Glomerular endothelial cell (primary cell): ENCODE measurements around the gene CARNS1. TPM values are rescaled to one million over a fixed set of nuclear protein-coding genes. Genes with fewer than 3 reads are reported as not detected.
"Not testable (repeated sequence)": the region's sequence is repeated elsewhere in the genome, so short reads cannot be mapped to it uniquely, and the experiment has no call there.

Source experiments
- DNase-seq: peaks from one replicate; pipeline ENCODE4 v3.0.0-alpha.2; 2011; ENCODE audit warnings: low read depth, low spot score; ENCODE audit errors: extremely low read depth
- total RNA-seq: library from RNA; depleted of rRNA; stranded (reverse); fragments of >200 nt; gene quantifications from 2 replicates; pipeline ENCODE4 v1.2.3, GENCODE V29; 2015

The CARNS1 gene
- total RNA-seq, 1 donor from 2014 or later = 0.18 TPM

DNA sequence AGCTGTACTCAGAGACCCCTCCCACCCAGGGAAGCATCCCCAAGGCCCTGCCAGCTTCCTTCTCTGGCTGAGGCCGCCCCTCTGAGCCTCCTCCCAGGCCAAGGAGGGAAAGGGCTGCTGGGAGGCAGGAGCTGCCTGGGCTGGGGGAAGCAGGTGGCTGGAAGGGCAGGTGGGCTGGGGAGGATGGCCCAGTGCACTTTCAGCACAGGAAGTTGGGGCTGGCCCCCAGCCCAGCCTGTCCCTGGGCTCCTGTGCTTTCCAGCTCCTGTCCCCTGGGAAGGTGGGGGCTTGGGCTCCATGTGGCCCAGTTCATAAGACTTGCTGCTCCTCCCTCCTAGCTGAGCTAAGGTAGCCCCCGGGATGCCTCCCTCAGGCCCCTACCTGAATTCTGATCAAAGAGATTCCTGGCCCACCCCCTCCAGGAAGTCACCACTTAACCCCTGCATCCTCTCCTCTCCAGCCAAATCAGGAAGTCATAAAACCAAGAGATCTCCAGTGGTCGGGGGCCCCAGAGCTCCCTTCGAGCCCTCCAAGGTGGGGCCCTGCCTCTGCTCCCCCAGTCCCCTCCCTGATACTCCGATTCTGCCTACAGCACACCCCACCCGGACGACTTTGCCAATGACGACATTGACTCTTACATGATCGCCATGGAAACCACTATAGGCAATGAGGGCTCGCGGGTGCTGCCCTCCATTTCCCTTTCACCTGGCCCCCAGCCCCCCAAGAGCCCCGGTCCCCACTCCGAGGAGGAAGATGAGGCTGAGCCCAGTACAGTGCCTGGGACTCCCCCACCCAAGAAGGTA is 18.7 kb upstream of the CARNS1 start:
- DNase-seq = no peak

DNA sequence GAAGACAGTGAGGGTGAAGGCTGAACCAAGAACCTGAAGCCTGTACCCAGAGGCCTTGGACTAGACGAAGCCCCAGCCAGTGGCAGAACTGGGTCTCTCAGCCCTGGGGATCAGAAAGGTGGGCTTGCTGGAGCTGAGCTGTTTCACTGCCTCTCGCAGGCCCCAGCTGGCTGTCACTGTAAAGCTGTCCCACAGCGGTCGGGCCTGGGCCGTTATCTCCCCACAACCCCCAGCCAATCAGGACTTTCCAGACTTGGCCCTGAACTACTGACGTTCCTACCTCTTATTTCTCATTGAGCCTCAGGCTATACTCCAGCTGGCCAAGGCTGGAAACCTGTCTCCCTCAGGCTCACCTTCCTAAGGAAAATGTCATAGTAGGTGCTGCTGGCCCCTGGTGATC is 17.9 kb upstream of the CARNS1 start:
- no peak for DNase-seq

DNA sequence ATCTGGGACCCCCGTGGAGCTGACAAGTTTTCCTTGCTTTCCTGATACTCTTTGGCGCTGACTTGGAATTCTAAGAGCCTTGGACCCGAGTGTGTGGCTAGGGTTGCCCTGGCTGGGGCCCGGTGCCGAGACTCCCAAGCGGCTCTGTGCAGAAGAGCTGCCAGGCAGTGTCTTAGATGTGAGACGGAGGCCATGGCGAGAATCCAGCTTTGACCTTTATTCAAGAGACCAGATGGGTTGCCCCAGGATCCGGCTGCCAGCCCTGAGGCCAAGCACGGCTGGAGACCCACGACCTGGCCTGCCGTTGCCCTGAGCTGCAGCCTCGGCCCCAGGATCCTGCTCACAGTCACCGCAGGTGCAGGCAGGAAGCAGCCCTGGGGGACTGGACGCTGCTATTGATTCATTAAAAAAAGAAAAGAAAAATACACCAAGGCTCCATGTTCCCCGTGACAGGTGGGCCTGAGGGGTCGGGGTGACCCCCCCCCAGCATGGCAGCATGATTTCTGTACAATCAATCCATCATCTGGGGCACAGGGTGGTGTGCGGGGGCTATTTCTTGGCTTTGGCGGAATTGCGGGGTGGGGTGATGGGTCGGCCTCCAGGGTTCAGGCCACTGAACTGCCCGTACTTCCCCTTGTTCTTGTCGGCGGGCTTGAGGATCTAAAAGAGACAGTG is 17.4 kb upstream of the CARNS1 start:
- DNase-seq = no peak

DNA sequence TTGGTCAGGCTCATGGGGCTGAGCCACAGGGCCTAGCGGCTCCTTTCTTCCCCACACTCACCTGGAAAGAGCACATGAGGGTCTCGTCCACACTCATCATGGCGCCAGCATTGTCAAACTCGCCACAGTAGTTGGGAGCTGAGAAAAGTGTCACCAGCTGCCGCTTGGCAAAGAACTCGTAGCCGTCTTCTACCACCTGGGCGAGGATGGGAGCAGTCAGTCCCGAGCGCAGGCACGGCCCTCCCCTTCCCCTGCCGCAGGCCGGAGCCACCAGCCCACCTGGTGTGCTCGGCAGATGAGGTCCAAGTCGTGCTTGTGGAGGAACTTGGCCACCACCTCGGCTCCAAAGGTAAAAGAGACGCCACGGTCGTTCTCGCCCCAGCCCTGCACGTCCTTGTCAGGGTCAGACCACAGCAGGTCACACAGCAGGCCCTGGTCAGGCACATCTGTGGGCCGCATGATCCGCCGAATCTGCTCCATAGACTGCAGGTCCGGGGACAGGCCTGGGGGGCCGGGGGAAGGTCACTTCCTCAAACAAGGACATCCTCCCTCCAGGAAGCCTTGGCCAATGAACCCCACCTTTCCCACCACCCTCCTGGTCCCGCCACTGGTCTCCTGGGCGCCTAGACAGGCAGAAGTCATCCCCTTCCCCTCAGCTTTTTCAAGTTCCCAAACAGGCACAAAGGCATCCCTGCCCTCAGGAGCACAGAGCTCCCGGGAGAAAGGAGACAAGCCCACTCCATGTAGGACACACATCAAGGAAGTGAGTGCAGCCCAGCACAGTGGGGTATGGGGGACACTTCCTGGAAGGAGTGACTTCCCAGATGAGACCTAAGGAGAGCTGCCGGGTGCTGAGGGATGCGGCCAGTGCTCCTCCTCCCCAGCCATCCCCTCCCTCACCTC is 16.6 kb upstream of the CARNS1 start:
- no peak for DNase-seq

DNA sequence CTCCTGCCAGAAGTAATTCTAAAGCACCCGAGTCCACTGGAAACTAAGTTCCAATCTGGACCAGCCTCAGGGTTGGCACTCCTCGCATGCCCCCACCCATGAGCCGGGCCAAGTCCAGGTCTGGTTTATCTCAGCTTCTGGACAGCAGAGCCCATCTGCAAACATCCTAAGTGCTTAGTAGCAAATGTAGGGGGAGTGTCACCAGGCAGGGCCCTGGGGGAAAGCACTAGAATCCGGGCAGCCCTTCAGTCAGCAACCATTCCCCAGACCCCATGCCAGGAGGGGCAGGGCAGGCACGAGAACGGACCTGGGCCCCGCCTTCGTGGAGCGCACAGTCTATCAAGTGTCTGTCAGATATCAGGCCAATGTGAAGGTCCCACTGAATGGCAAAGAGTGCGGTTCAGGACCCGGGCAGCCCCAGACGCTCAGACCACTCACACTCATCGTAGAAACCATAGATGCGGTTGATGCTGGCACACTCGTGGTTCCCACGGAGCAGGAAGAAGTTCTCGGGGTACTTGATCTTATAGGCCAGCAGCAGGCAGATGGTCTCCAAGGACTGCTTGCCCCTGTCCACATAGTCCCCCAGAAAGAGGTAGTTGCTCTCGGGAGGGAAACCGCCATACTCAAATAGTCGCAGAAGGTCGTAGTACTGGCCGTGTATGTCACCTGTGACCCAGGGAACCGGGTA is 15.1 kb upstream of the CARNS1 start:
- DNase-seq = no peak

DNA sequence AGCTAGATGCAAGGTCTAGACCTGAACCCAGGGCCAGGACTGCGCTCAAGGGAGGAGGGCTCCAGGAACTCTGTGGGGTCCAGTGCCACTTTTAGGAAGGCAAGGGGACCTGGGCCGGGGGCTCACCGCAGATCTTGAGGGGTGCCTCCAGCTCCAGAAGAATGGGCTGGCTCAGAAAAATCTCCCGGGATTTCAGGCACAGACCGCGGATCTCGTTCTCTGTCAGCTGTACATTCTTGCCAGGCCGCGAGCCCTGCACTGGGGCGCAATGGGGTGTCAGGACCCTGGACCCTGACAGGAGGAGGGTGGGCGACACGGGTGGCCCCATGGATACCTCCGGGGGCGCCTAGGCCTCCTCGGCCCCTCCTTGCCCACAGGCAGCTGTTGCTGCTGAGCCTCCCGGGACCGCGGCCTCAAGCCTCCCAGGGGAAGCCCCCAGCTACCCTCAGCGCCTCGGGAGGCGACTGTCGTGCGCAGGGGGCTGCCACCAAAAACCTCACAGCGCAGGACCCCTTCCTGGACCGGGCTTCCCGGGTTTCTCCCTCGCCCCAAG is 14.5 kb upstream of the CARNS1 start:
- DNase-seq = no peak

DNA sequence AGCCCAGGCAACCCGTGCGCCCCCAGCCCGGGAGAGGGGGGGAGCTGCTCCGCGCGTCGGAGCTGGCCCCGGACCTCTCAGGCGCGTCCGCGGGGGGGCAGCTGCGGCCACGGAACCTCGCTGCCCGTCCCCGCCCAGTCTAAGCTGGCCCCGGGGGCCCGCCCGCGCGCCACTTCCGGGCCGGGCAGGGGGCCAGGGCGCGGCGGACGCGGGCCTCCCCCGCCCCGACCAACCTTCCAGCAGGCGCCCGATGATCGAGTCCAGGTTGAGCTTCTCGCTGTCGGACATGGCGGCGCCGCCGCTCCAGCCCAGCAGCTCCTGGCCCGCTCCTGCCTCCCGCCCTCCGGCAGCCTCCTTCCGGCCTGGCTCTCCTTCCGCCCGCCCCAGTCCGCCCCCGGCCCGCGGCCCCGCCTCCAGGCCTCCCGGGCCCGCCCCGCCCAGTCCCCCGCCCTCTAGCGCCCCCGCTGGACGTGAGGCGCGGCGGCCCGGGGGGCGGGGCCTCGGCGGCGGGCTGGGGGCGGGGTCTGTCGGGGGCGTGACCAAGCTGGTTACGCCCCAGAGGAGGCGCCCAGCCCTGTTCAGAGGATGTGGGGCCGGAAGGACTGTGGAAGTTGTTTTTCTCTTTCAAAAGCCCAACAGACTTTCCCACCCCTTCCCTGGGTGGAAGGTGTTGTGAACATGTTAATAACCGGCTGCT is 13.8 kb upstream of the CARNS1 start, which contains the start of gene PPP1CA:
Gene PPP1CA (minus strand): TSS at position 364 of the 697 bp plus-strand sequence. CDS start 76 bp downstream, at position 288.
- DNase-seq = no peak

DNA sequence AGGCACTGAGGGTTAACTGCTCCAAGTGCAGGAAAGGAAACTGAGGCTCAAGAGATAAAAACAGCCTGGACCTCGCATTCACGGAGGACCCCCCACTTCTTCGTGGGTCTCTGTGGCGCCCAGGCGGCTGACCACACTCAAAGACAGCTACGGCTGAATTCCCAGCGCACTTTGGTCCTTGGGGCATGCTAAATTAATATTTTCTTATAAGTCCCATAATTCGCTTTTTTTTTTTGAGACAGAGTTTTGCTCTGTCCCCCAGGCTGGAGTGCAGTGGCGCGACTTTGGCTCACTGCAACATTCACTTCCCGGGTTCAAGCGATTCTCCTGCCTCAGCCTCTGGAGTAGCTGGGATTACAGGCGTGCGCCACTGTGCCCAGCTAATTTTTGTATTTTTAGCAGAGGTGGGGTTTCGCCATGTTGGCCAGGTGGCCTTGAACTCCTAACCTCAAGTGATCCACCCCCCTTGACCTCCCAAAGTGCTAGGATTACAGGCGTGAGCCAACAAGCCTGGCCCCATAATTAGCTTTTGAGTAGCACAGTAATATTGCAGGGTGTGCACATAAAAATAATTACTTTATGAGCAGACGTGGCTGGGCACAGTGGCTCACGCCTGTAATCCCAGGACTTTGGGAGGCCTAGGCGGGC is 13.2 kb upstream of the CARNS1 start:
- DNase-seq = not testable (repeated sequence)

DNA sequence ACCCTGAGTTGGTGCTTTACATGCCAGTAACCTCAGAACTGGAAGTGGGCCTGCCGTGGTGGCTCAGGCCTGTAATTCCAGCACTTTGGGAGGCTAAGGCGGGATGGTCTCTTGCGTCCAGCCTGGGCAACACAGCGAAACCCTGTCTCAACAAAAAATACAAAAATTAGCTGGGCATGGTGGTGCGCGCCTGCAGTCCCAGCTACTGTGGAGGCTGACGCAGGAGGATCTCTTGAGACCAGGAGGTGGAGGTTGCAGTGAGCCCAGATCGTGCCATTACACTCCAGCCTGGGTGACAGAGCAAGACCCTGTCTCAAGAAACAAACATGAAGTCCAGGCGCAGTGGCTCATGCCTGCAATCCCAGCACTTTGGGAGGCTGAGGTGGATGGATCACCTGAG is 12.4 kb upstream of the CARNS1 start:
- DNase-seq = not testable (repeated sequence)

DNA sequence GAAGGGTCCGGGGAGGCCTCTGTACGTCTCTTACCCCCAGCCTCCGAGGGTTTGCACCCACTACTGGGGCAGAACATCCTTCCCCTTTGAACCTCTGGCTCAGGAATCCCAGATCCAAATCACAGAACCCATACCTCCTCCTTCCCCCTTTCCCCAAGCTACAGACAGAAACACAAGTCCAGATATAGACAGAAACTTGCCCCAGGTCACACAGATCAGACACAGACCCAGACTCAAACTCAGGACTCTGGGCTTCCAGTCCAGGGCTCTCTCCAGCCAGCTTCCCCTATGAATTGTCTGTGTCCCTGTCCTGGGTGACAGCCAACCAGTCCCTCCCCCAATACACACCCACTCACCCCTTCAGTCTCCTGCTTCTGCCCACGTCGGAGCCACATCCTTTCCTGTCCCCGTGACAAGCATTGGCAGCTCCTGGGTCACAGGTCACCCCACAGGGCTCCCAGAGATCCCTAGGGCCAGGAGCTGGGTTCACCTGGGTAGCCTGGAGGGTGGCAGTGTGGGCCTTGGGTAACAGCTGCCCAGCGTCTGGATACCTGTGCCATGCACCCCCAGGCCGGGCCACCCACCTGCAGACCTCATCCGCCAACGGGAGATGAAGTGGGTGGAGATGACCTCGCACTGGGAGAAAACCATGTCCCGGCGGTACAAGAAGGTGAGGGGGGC is 10.8 kb upstream of the CARNS1 start:
- no peak for DNase-seq

DNA sequence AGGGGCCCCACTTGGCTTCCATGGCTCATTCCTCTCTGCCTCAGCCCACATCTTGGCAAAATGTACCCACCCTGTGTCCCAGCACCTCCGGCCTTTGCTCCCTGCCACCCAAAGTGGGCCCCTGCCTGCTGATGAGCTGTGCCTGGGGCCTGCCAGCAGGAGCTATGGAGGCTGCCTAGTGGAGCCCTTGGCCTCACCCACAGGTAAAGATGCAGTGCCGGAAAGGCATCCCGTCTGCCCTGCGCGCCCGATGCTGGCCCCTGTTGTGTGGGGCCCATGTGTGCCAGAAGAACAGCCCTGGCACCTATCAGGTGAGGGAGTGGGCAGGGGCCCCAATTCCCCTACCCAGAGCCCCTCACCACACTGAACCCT is 10.3 kb upstream of the CARNS1 start:
- DNase-seq = no peak

DNA sequence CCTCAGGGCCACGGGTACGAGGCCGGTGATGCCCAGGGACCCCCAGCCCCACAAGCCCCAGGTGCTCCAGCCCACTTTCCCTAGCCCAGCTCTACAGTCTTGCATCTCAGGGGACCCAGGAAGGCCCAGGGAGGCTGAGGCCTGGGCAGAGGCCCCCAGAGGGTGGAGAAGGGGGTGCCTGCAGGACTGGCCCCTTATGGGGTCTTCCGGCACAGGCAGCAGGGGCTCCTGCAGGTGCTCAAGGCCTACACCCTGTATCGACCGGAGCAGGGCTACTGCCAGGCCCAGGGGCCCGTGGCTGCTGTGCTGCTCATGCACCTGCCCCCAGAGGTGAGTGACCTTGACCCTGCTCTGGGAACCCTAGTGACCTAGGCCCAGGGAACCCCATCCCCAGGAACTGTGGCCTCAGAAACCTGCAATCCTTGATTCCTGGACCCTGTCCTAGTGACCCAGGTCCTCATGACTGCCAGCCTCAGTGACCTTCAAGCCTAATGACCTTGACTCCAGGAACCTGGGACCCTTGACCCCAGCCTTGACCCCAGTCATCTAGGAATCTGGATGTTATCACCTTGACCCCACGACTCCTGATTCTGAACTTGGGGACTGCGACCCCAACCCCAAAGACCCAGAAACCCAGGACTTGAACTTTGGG is 9.7 kb upstream of the CARNS1 start:
- no peak for DNase-seq

DNA sequence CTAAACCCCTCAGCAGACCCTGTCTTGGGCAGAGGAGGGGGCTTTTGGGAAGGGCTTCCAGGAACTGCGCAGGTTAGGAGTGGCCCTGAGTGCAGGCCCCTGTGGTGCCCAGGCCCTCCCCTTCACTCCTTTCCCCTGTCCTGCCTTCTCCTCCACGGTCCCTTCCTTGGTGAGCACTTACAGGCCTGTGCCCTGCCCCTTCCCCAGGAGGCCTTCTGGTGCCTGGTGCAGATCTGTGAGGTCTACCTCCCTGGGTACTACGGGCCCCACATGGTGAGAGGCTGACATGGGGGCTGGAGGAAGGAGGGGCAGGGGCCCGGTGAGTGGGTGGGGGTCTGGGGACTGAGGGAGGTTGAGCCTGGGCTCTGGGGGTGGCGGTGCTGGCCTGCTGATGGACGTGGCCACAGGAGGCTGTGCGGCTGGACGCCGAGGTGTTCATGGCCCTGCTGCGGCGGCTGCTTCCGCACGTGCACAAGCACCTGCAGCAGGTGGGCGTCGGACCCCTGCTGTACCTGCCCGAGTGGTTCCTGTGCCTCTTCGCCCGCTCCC is 9.0 kb upstream of the CARNS1 start:
- DNase-seq = no peak

DNA sequence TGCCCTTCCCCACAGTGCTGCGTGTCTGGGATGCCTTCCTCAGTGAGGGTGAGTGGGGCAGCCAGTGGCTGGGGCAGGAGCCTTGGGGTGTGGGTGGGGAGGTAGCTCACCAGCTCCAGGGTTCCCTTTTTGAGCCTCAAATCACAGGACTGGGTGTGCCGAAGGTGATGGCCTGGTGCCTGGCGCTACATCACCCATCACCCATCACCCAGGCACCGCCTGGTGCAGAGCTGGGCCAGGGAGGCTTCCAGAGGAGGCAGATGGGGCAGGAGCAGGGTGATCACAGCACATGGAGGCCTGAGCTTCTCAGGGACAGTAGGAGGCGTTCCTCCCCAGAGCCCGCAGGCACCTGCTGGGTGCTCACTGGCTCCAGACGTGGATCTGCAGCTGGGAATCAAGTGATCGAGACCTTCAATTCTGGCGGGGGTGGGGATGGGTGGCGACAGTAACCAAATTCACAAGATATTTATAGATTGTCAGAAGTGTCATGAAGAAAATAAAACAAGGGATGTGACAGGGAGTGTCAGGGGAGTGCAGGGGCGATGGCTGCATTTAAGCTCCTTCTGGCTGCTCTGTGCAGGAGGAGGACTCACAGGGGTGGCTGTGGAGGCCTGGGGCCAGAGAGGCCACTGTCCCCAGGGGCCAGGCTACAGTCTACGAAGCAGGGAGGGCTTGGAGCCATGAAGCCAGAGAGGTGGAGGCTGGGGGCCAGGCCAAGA is 8.3 kb upstream of the CARNS1 start:
- DNase-seq = no peak

DNA sequence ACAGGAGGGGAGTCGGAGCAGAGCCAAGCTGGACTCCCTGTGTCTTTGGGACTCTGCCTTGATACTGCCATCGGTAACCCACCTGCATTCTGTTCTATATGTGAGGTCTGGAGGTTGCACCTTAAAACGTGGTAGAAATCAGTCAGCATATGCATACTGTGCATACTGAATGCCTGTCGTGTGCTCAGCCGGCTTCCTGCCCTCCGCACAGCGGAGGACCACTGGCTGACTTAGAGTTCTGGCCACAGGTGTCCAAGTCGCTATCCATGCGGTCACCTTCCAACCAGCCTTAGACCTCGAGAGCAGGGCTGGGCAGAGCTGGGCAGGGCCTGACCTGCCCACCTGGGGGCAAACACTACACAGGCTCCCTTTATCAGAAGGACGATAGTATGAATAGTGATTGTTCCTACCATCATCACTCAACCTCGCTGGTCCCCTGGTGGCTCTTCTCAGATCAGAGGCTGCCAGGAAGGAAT is 7.8 kb upstream of the CARNS1 start:
- no peak for DNase-seq

DNA sequence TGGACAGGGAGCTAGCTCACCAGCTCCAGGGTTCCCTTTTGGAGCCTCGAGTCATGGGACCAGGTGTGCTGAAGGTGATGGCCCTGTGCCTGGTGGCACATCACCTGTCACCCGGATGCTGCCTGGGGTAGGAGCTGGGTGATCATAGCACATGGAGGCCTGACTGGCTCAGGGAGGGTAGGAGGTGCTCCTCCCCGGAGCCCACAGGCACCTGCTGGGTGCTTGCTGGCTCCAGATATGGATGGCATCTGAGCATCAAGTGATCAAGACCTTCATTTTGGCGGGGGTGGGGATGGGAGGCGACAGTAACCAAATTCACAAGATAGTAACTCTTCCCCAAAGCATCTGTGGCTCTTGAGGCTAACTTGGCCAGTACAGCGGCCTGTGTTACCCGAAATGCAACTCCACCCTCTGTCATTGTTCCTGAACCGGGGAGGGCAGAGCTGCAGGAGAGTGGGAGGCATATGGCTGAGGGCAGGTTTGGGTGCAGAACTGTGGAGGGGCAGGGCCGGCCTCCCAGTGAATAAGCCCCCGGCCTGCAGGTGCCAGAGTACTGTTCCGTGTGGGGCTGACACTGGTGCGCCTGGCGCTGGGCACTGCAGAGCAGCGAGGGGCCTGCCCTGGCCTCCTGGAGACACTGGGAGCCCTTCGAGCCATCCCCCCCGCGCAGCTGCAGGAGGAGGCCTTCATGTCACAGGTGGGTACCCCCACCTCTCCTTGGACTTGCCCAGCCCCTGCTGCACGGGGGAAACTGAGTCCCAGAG is 6.9 kb upstream of the CARNS1 start:
- DNase-seq = no peak
